Breast epithelium (tissue), 4 donors: ENCODE measurements around the gene NAGA. TPM values are rescaled to one million over a fixed set of nuclear protein-coding genes. Genes with fewer than 3 reads are reported as not detected.
"Not testable (repeated sequence)": the region's sequence is repeated elsewhere in the genome, so short reads cannot be mapped to it uniquely, and the experiment has no call there.

Source experiments
- DNase-seq, 2 donors: peaks; one replicate each; pipeline ENCODE4 v3.0.0-alpha.2; 2019; ENCODE audit warnings: low spot score in 2 of 2
- H3K27ac ChIP-seq, 2 donors: fragments of 200-600 bp; sonication (generic) in 1 of 2; one replicate each; pipeline ENCODE4 v1.5.1; 2016 to 2019; ENCODE audit warnings: mild to moderate bottlenecking in 1 of 2
- H3K27me3 ChIP-seq, 2 donors: fragments of 200-600 bp; sonication (generic) in 1 of 2; one replicate each; pipeline versions ENCODE4 v1.5.1 to v1.6.0; 2017 to 2019; ENCODE audit warnings: control low read depth in 1 of 2, mild to moderate bottlenecking in 1 of 2
- H3K36me3 ChIP-seq: fragments of 200-600 bp; one replicate; pipeline ENCODE4 v1.5.1; 2019
- H3K4me1 ChIP-seq, 2 donors: fragments of 200-600 bp; sonication (generic); one replicate each; pipeline ENCODE4 v1.5.1; 2016 to 2019; ENCODE audit warnings: control low read depth in 1 of 2
- H3K4me3 ChIP-seq, 3 donors: fragments of 200-600 bp; sonication (generic); 1 replicate in 2 of 3; 2 replicates in 1 of 3; pipeline ENCODE4 v1.5.1; 2016 to 2019; ENCODE audit warnings: mild to moderate bottlenecking in 3 of 3, moderate library complexity in 2 of 3
- H3K9me3 ChIP-seq, 2 donors: fragments of 200-600 bp; sonication (generic) in 1 of 2; one replicate each; pipeline ENCODE4 v1.5.1; 2016 to 2019; ENCODE audit warnings: control low read depth in 1 of 2
- CTCF ChIP-seq, 3 donors: fragments of 450-650 bp; IDR thresholded peaks; one replicate each; pipeline ENCODE4 v1.5.1; 2016 to 2017; ENCODE audit warnings: antibody characterized with exemption in 3 of 3, mild to moderate bottlenecking in 3 of 3, moderate library complexity in 3 of 3
- POLR2A ChIP-seq: fragments of 450-650 bp; IDR thresholded peaks from one replicate; pipeline ENCODE4 v1.6.1; 2016; ENCODE audit warnings: antibody characterized with exemption, mild to moderate bottlenecking, moderate library complexity
- POLR2AphosphoS5 ChIP-seq, 3 donors: sonication (generic); formaldehyde crosslinking; IDR thresholded peaks; one replicate each; pipeline ENCODE4 v1.6.1; 2017; ENCODE audit warnings: antibody characterized with exemption in 3 of 3
- intact Hi-C: fragments of 100-400 bp; cut with DNase I; formaldehyde crosslinking; loops from one replicate; pipeline ENCODE4 v1.15.1; 2023; ENCODE audit warnings: low total_unique reads
- total RNA-seq, 3 donors: library from RNA; depleted of rRNA; stranded (reverse); fragments of >200 nt; gene quantifications; one replicate each; pipeline ENCODE4 v1.1.0, GENCODE V29; 2016

Gene NAGA
- 10 to 100 TPM; 22.9 to 38.9 (median 27.2) TPM for total RNA-seq

DNA sequence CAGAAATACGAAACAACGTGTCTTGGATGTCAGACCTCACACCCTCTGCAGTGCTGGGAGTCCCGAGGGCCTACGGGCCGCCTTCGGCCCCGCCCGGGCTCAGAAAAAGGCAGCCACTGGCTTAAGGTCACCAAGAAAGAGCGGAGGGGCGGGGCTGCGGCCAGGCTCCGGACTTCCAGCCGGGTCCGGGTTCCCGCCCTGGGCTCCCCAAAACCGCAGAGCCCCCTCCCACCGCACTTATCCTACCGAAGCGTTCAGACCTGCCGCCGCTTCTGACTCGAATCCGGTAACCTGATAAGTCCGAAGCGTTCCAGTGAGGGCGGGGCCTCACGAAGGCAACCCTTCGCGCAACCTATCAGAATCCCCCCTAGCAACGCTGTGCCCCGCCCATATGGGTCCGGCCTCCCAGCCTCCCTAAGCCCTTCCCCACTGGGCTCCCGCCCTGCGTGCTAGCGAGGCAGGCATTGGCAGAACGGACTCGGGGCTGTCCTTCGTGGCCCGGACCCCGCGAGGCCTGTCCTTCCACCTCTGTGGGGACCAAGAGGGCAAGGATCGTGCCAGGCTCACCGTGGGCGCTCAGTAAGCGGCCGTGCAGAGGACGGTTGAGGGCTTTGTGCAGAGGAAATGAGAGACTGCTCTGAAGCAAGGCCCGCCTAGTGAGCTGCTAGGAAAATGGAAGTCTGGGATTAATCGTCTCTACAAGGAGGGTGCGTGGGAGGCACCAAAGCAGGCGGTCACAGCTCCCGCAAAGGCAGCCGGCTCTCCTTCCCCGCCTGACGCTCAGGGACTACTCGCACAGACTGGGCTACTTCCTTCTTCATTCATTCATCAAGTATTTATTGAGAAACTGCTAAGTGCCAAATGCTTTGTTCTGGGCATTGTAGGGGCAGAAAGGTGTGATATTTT is at the start of gene NAGA:
NAGA (minus strand) TSS at position 296 of the 906 bp plus-strand sequence. CDS start 515 bp downstream, outside the sequence.
- intact Hi-C loops = no loop called here
- peaks cover 5 to 8% of the 10 kb centered on the region in 2 donors for H3K4me1 ChIP-seq
- H3K4me3 ChIP-seq = peak within 1 kb of the TSS; percentile 61 to 76 (median 64)
- H3K27ac ChIP-seq = peak within 1 kb of the TSS; percentile 81 to 87
- DNase-seq = peak; percentile 96 to 97
- TF ChIP-seq POLR2AphosphoS5 (IDR thresholded peaks at IDR 0.05) = peak; percentile 80 to 88 (median 81)
- no peak for TF ChIP-seq CTCF (IDR thresholded peaks at IDR 0.05)
- H3K27me3 ChIP-seq = no peaks in the 10 kb centered on the region
- no peaks in the 10 kb centered on the region for H3K9me3 ChIP-seq
- H3K36me3 ChIP-seq = no peaks in the 10 kb centered on the region

- Histone ChIP-seq H3K36me3 (no peaks in the 10 kb centered on the region), H3K9me3 (peaks cover 12 to 23% of the 10 kb centered on the region in 2 donors), H3K27ac (no peak overlapping the region), H3K27me3 (no peaks in the 10 kb centered on the region), H3K4me1 (no peaks in the 10 kb centered on the region), H3K4me3 (no peak overlapping the region)
- intact Hi-C loops = no loop called here
- TF ChIP-seq POLR2AphosphoS5 (IDR thresholded peaks at IDR 0.05) (no peak), POLR2A (no peak), CTCF (IDR thresholded peaks at IDR 0.05) (no peak)
- DNase-seq = no peak
Measured at GRCh38 chr22:42116848-42117424, 46.3 kb upstream of the NAGA start.

DNA sequence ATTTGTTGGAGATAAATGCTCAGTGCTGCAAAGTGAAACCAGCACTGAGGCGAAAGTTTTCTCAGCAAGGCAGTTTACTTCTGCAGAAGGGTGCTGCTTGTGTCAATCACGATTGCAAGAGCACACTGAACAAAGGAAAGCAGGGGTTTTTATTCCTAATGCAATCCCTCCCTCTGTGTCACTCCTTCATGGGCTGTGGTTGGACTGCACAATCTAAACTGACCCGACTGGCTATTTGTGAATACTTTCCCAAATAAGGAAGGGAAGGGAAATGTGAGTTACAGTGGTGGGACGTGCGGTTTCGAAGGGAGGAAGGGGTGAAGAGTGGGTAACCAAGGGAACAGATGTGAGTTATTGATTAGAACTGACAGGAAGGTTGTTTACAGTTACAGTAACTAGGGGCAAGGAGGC is 44.8 kb upstream of the NAGA start:
- H3K36me3 ChIP-seq, H3K27ac ChIP-seq, H3K4me3 ChIP-seq, H3K27me3 ChIP-seq, DNase-seq, H3K4me1 ChIP-seq, intact Hi-C loops: not testable (repeated sequence)
- H3K9me3 ChIP-seq = peaks cover 12 to 23% of the 10 kb centered on the region in 2 donors

DNA sequence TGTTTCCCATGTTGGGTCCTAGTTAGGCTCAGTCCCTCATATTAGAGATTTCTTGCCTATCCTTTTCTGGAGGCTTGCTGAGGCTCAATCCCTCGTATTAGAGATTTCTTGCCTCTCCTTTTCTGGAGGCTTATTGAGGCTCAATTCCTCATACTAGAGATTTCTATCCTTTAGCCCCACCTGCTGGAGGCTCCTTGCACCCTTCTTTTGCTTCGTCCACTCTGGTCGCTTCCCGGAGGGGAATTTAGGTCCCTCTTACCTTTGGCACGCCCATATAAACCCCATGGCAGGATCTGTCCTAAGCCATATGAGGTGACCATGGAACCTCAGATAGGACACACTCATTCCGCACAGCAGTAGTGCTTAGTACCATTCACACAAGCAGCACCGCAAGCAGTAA is 44.1 kb upstream of the NAGA start:
- intact Hi-C loops = no loop called here
- H3K4me3 ChIP-seq = no peak overlapping the region
- peaks cover 12 to 23% of the 10 kb centered on the region in 2 donors for H3K9me3 ChIP-seq
- no peak overlapping the region for H3K27ac ChIP-seq
- DNase-seq = no peak
- no peaks in the 10 kb centered on the region for H3K4me1 ChIP-seq
- no peaks in the 10 kb centered on the region for H3K36me3 ChIP-seq
- no peaks in the 10 kb centered on the region for H3K27me3 ChIP-seq
- TF ChIP-seq POLR2A = no peak
- no peak for TF ChIP-seq CTCF (IDR thresholded peaks at IDR 0.05)
- no peak for TF ChIP-seq POLR2AphosphoS5 (IDR thresholded peaks at IDR 0.05)

DNA sequence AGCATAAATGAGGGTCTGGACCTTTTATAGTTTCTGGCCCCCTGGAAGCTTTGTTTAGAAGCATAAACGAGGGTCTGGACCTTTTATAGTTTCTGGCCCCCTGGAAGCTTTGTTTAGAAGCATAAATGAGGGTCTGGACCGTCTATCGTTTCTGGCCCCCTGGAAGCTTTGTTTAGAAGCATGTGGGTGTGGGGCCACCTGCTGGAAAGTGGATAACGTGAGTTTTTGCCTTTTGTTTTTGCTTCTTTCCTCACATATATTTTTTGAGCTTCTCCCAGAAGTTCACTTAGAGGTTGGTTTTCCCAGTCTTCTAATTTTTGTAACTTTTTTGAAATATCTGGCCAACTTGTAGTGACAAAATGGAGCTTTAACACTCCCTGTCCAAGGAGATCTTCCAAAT is 42.2 kb upstream of the NAGA start:
- H3K27me3 ChIP-seq, H3K36me3 ChIP-seq, H3K4me3 ChIP-seq, DNase-seq, H3K4me1 ChIP-seq, H3K27ac ChIP-seq, intact Hi-C loops: not testable (repeated sequence)
- H3K9me3 ChIP-seq = peaks cover 12 to 23% of the 10 kb centered on the region in 2 donors

DNA sequence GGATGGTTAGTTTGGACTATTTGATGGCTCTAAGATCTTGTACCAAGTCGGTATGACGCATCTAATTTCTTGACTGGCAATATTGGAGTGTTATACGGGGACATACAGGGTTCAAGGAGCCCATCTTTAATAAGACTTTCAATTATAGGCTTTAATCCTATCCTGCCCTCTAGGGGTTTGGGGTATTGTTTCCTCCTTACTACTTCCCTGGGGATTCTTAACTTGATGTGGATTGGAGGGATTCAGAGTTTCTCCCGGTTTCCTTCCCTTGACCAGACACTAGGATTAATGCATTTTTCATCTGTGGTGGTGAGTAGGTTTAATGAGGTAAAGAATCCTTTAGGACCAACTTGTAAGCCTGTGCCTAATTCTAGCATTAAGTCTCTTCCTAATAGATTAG is 41.2 kb upstream of the NAGA start:
- intact Hi-C loops = no loop called here
- Histone ChIP-seq H3K27me3 (no peaks in the 10 kb centered on the region), H3K4me1 (no peaks in the 10 kb centered on the region), H3K9me3 (peaks cover 12 to 23% of the 10 kb centered on the region in 2 donors), H3K4me3 (no peak overlapping the region), H3K27ac (no peak overlapping the region), H3K36me3 (no peaks in the 10 kb centered on the region)
- TF ChIP-seq CTCF (IDR thresholded peaks at IDR 0.05) = no peak
- TF ChIP-seq POLR2A = no peak
- TF ChIP-seq POLR2AphosphoS5 (IDR thresholded peaks at IDR 0.05) = no peak
- no peak for DNase-seq
